GM18861 (cell line): ENCODE data around the gene HOXD10.

Source experiments
- ATAC-seq: cut with Tn5 transposase; IDR thresholded peaks from one replicate; pipeline ENCODE4 v1.9.1; 2021; ENCODE audit not compliant: unreplicated experiment

Gene HOXD10

DNA sequence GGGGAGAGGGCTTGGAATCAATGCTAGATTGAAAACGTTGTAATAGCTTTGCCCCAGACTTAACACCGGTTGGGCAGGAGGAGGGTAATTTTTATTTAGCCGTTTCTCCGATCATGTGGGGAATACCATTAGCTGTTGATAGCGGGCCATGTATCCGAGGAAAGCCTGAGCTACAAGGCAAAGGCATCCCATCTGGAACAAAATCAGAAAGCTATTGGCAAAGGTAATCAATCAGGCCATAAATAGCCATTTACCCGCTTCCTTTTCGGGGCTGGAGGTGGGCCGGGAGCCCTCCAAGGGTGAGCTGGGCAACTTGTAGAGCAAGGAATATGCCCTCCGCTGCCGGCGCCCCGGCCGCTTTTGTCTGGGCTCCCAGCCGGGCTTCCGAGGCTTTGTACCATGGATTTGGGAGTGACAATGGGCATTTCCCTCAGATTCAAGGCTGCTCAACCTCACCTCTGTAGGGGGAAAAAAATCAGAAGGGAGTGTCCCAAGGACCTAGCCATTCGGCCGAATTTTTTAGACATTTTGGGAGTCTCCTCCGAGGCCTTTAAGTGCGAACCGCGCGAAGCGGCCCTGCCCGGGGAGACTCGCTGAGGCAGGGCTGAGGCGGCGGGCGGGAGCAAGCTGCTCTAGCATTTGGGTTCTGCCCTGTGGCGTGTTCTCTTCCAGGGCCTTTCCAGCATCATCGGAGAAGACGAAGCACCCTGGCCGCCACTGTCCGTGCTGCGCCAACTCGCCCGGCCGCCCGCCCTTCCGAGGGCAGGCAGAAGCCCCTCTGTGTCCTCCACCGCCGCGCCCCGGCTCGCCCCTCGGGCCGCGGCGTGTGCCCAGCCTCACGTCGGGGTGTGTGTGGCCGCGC lies 4.8 kb downstream of the HOXD10 start:
- no peak for ATAC-seq

GRCh38 chr2:176122052-176122682 lies 5.6 kb downstream of the HOXD10 start:
- no peak for ATAC-seq

GRCh38 chr2:176122683-176123410 lies 6.3 kb downstream of the HOXD10 start, which contains the start of gene HOXD9:
Gene HOXD9 (plus strand): TSS chr2:176122719. CDS start chr2:176122769, 50 bp downstream.
- no peak for ATAC-seq

- no peak for ATAC-seq
Observed at GRCh38 chr2:176123411-176124109, 7.0 kb downstream of the HOXD10 start.

DNA sequence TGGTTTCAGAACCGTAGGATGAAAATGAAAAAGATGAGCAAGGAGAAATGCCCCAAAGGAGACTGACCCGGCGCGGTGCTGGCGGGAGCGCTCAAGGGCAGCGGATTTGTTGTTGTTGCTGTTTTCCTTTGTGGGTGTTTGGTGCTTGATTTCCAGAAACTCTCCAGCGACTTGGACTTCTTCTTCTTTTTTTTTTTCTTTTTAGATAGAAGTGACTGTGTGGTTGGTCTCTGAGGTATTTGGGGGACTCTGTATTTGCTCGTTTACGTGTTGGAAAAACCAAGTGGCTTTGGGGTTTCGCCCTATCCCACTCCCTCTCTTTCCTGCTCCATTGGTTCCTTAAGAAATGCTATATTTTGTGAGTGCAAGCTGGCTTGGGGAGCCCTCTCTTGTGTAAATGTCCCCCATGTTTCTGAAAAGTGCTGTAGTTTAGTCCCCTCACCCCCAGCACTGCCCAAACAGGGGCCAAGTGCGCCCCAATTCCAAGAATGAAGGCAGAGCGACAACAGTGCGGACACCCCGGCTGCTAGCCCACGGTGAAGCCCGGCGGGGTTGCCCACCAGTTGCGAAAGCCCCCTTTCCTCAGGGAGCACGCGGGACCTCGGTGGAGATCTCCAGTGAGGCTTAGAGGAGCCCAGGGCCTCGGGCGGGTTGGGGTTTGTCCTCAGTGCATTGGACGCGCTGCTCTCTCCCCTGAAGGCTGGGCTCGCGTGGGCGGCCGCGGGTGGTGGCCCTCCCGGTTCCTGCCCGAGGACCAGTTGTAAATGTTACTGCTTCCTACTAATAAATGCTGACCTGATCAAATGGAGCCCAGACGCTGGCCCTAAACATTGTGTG lies 7.8 kb downstream of the HOXD10 start:
- no peak for ATAC-seq

GRCh38 chr2:176124947-176125771 lies 8.6 kb downstream of the HOXD10 start:
- ATAC-seq = no peak

DNA sequence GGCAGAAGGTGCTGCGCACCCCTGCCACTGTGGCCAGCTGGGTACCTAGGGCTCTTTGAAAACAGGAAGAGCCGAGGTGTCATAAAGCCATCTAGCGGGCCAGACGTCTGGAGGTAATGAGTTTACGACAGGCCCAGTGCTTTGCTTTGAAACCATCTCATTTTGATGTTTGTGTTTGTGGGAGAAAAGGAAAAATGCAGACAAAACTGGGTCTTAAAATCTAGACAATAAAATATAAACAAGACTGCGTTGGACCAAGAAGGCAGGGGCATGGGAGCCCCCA lies 9.1 kb downstream of the HOXD10 start:
- no peak for ATAC-seq

GRCh38 chr2:176126929-176127773 lies 10.6 kb downstream of the HOXD10 start:
- no peak for ATAC-seq

GRCh38 chr2:176127774-176128072 lies 11.1 kb downstream of the HOXD10 start:
- no peak for ATAC-seq

GRCh38 chr2:176128172-176128981 lies 11.8 kb downstream of the HOXD10 start:
- ATAC-seq = no peak

- no peak for ATAC-seq
Observed at GRCh38 chr2:176128982-176129796, 12.6 kb downstream of the HOXD10 start, which contains the start of gene HOXD8. Gene HOXD8 (plus strand): TSS chr2:176129705. CDS start chr2:176130367, 662 bp downstream.

GRCh38 chr2:176129813-176130146 lies 13.2 kb downstream of the HOXD10 start:
- ATAC-seq = no peak

- ATAC-seq = no peak
Observed at GRCh38 chr2:176130147-176130956, 13.8 kb downstream of the HOXD10 start.

DNA sequence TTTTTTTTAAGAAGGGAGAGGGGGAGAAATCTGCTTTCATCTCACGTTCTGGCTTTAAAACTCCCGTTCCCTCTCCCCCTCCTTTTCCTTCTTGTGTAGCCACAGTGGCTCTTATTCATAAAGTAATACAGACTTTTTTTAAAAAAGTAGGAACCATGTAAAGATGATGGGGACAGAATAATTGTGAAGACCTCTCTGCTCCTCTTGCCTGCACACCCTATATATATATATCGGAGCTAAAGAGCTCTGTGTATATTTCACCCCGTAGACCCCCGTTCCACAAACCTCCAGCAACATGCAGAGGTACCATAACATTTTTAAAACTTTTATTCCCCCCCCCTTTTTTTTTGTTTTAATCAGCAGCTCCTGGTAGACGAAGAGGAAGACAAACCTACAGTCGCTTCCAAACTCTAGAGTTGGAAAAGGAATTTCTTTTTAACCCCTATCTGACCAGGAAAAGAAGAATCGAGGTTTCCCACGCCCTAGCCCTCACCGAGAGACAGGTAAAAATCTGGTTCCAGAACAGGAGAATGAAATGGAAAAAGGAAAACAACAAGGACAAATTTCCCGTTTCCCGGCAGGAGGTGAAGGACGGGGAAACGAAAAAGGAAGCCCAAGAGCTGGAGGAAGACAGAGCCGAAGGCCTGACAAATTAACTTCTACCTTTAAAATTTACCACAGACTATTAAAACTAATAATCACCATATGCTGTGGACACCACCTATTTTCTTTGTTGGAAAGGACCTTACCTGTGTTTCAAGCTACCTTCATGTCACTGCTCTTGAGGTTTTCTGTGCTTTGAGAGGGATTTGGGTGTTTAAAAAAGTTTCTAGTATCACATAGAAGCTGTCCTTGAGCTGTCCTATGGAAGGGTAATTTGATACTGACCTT lies 14.6 kb downstream of the HOXD10 start:
- no peak for ATAC-seq

DNA sequence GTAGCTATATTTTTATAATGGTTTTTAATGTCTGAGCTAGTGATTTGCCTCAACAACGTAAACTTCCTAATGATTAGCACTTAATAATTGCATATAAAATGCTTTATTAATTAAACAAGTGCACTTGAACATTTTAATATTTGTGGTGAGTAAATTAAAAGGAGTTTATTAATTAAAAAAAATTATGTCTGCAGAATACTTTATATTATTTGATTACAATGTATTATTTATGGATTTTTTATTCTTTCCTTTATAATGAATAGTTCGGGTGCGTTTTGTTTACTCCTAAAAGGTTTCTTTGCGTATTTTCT lies 15.2 kb downstream of the HOXD10 start:
- ATAC-seq = no peak
